Epithelial cell of proximal tubule (primary cell): ENCODE measurements around the gene LSM7. TPM values are rescaled to one million over a fixed set of nuclear protein-coding genes. Genes with fewer than 3 reads are reported as not detected.
"Not testable (repeated sequence)": the region's sequence is repeated elsewhere in the genome, so short reads cannot be mapped to it uniquely, and the experiment has no call there.

Experiments
- DNase-seq: peaks from one replicate; pipeline ENCODE4 v3.0.0-alpha.2; 2011; ENCODE audit warnings: low read depth
- H3K4me3 ChIP-seq: 2 replicates; pipeline ENCODE4 v1.5.1; 2011; ENCODE audit warnings: low read depth, mild to moderate bottlenecking, low read length
- CTCF ChIP-seq: conservative IDR thresholded peaks from 2 replicates; pipeline ENCODE4 v1.5.1; 2012; ENCODE audit warnings: low read depth, mild to moderate bottlenecking, low read length
- total RNA-seq: library from RNA; depleted of rRNA; stranded (reverse); fragments of >200 nt; gene quantifications from 2 replicates; pipeline ENCODE4 v1.2.3, GENCODE V29; 2015

Gene LSM7
- total RNA-seq, 1 donor from 2014 or later = 352 TPM

DNA sequence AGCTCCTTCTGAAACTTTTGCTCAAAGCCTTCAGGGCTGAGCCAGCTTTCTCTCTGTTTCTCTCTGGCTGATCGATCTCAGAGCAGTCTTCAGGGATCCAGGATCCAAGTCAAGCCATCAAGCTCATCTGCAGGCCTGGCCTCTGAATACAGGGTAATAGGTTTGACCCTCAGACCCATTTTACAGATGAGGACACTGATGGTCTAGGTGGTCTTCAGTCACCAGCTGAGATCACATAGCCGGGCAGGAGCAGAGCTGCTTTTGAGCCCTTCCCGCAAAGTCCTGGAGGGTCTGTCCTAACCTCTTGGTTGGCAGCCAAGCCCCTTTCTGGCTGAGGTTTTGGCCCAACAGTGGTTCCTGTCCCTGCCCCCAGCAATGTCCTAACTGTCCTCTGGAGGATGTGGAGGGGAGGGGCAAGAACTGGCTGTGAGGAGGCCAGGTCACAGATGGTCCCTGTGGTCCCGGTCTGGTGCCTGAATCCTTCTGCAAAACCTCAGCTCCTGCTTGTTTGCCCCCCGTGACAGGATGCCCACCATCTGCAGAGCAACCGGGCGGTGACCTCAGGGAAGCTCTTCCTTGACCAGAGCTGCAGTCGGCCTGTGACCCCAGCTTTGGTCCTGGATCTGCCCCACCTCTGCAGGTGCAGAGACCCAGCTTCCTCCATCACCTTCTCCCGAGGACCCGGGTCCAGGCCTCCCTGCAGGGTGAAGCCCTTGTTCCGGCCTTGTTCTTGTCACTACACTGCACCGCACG lies 40.6 kb downstream of the LSM7 start:
- H3K4me3 ChIP-seq = no peak overlapping the region
- DNase-seq = no peak
- no peak for TF ChIP-seq CTCF

- DNase-seq = no peak
- no peak overlapping the region for H3K4me3 ChIP-seq
- no peak for TF ChIP-seq CTCF
Observed at GRCh38 chr19:2286402-2287140, 41.8 kb downstream of the LSM7 start.

GRCh38 chr19:2283835-2284507 lies 44.4 kb downstream of the LSM7 start:
- H3K4me3 ChIP-seq = no peak overlapping the region
- no peak for DNase-seq
- no peak for TF ChIP-seq CTCF

- no peak for DNase-seq
- TF ChIP-seq CTCF = no peak
- no peak overlapping the region for H3K4me3 ChIP-seq
Observed at GRCh38 chr19:2282862-2283237, 45.5 kb downstream of the LSM7 start.

DNA sequence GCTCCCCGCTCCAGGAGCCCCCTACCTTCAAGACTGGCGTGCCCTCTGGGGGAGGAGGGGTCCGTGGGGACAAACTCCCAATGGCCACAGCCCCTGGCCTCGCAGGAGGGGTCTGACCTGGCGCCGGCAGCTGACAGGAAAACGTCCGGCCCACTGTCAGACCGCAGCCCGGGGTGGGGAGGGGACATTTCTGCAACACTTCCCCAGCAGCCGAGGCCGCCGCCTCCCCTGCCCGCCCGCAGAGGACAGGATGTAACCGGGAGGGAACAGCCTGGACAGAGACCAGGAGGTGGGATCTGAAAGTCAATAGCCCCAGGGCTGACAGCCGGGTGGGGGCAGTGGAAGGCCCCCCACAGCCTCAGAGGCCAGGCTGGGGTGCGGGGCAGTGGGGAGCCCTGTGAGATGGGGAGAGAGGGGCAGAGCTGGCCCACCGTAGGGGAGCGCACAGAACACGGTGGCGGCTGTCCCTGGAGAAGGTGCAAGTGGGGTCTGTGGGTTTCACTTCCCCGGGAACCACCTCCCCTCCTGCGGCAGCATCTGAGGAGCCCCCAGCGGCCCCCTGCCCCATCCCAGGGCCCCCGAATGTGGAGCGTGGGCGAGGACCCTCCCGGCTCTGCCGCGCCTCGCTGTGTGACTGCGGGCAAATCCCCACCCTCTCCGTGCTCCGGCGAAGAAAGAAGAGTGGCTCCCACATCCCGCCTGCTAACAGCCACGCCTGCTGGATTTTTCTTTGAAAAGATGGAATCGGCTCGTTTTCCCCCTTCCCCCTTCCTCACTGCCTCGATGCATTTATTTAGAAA lies 46.1 kb downstream of the LSM7 start, which contains the start of gene PEAK3:
Gene PEAK3, minus strand, starts transcription at position 114 of the 800 bp plus-strand sequence. CDS start 1,244 bp downstream, outside the sequence.
- TF ChIP-seq CTCF = no peak
- DNase-seq = no peak
- H3K4me3 ChIP-seq = peak within 1 kb of the TSS; percentile 19

DNA sequence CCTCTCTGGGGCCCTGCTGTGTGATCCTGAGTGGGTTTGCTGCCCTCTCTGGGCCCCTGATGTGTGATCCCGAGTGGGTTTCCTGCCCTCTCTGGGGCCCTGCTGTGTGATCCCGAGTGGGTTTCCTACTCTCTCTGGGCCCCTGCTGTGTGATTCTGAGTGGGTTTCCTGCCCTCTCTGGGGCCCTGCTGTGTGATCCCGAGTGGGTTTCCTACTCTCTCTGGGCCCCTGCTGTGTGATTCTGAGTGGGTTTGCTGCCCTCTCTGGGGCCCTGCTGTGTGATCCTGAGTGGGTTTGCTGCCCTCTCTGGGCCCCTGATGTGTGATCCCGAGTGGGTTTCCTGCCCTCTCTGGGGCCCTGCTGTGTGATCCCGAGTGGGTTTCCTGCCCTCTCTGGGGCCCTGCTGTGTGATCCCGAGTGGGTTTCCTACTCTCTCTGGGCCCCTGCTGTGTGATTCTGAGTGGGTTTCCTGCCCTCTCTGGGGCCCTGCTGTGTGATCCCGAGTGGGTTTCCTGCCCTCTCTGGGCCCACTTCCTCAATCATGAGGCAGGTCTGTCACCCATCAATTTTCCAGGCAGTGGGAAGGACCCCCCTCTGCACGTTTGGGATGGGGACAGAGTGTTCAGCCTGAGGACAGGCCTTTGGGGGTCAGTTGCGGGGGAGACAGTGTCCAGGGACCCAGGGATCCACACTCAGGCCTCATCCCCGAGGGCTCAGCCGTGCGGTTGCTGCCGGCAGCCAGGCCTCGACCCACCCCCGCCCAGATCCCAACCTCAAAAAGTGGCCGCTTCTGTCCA lies 46.9 kb downstream of the LSM7 start:
- peak overlapping the region; percentile 19 for H3K4me3 ChIP-seq
- DNase-seq = not testable (repeated sequence)
